GM12878 (cell line): ENCODE results near the gene WNK2. TPM values are rescaled to one million over a fixed set of nuclear protein-coding genes. Genes with fewer than 3 reads are reported as not detected.

Source experiments
- ATAC-seq: fragments of 200-7000 bp; cut with Tn5 transposase; 3 replicates; pipeline ENCODE4 v1.9.1; 2020; ENCODE audit warnings: mild to moderate bottlenecking, moderate library complexity
- BruUV-seq: library from RNA; stranded (reverse); fragments of 400-500 nt; replicated peaks from 2 replicates; lab custom pipeline; 2021; lab: Mats Ljungman, UMichigan
- CTCF ChIA-PET: fragments of 300-600 bp; sonication (Branson Sonifier 250); formaldehyde crosslinking; extraction: SDS; loops from one replicate; lab custom pipeline; 2021; ENCODE audit warnings: inconsistent platforms; lab: Yijun Ruan, JAX
- POLR2A ChIA-PET: fragments of 350-600 bp; formaldehyde crosslinking; extraction: SDS; loops from one replicate; lab custom pipeline; 2021; ENCODE audit warnings: inconsistent platforms; lab: Charles Lee
- RAD21 ChIA-PET: fragments of 300-600 bp; sonication (Branson Sonifier 250); formaldehyde crosslinking; loops from one replicate; lab custom pipeline; 2023; ENCODE audit warnings: antibody characterized with exemption; ENCODE audit not compliant: unreplicated experiment; lab: Charles Lee
- SMC1A ChIA-PET: fragments of 300-600 bp; sonication (Branson Sonifier 250); formaldehyde crosslinking; loops from one replicate; lab custom pipeline; 2023; ENCODE audit not compliant: unreplicated experiment, uncharacterized antibody; lab: Charles Lee
- DNase-seq: peaks from one replicate; pipeline ENCODE4 v3.0.0-alpha.2; 2011; ENCODE audit warnings: low read depth, low spot score
- FAIRE-seq: peaks from 3 replicates; lab custom pipeline; 2011; peaks lifted over from hg19 to GRCh38; lab: Jason Lieb, UNC
- H2AFZ ChIP-seq: 2 replicates; pipeline ENCODE4 v1.6.0; 2011; ENCODE audit warnings: low read depth, low read length, control low read depth; ENCODE audit not compliant: control insufficient read depth
- H3K27ac ChIP-seq: 2 replicates; pipeline ENCODE4 v1.5.1; 2011; ENCODE audit warnings: control low read depth; ENCODE audit not compliant: control insufficient read depth, insufficient read depth
- H3K27me3 ChIP-seq, 2 experiments: replicated peaks in 1 of 2; 2 replicates each; pipeline versions ENCODE4 v1.6.0 to v1.6.1; 2011; ENCODE audit warnings: low read length in 1 of 2; ENCODE audit not compliant: control insufficient read depth in 2 of 2, insufficient read depth in 2 of 2
- H3K36me3 ChIP-seq, 2 experiments: 2 replicates each; pipeline ENCODE4 v1.5.1; 2011; ENCODE audit warnings: low read length in 1 of 2; ENCODE audit not compliant: control insufficient read depth in 2 of 2, insufficient read depth in 2 of 2
- H3K4me1 ChIP-seq: 2 replicates; pipeline ENCODE4 v1.6.1; 2011; ENCODE audit warnings: mild to moderate bottlenecking, low read length, moderate library complexity, mixed read lengths; ENCODE audit not compliant: control insufficient read depth, insufficient read depth
- H3K4me2 ChIP-seq: 2 replicates; pipeline ENCODE4 v1.6.0; 2011; ENCODE audit warnings: control low read depth; ENCODE audit not compliant: control insufficient read depth, insufficient read depth
- H3K4me3 ChIP-seq: fragments of 200-600 bp; sonication (generic); 2 replicates; pipeline ENCODE4 v1.5.1; 2016
- H3K79me2 ChIP-seq: 2 replicates; pipeline ENCODE4 v1.6.0; 2011; ENCODE audit warnings: low read length; ENCODE audit not compliant: control insufficient read depth, insufficient read depth
- H3K9ac ChIP-seq: 2 replicates; pipeline ENCODE4 v1.8.0; 2011; ENCODE audit warnings: low read length, control low read depth, mixed read lengths; ENCODE audit not compliant: control insufficient read depth, insufficient read depth
- H3K9me3 ChIP-seq: replicated peaks from 3 replicates; pipeline ENCODE4 v1.5.1; 2011; ENCODE audit warnings: mild to moderate bottlenecking, low read length; ENCODE audit not compliant: control insufficient read depth, insufficient read depth
- H4K20me1 ChIP-seq: 2 replicates; pipeline ENCODE4 v1.6.0; 2011; ENCODE audit not compliant: control insufficient read depth, insufficient read depth
- E4F1 ChIP-seq: fragments of 450-650 bp; IDR thresholded peaks from 2 replicates; pipeline ENCODE4 v1.6.1; 2018; ENCODE audit warnings: borderline replicate concordance, mild to moderate bottlenecking; ENCODE audit not compliant: partially characterized antibody
- FOXM1 ChIP-seq: IDR thresholded peaks from 2 replicates; pipeline ENCODE4 v1.6.1; 2012; ENCODE audit warnings: low read depth, mild to moderate bottlenecking, inconsistent platforms, low read length, moderate library complexity
- HCFC1 ChIP-seq: fragments of 150-350 bp; IDR thresholded peaks from 2 replicates; pipeline ENCODE4 v1.6.1; 2014; ENCODE audit warnings: low read length
- HDAC2 ChIP-seq: fragments of 200-600 bp; sonication (generic); IDR thresholded peaks from 2 replicates; pipeline ENCODE4 v1.6.1; 2017
- MAX ChIP-seq: IDR thresholded peaks from 2 replicates; pipeline ENCODE4 v1.6.1; 2012; ENCODE audit warnings: low read depth, low read length, improper control_type of control experiment
- MTA2 ChIP-seq: fragments of 450-650 bp; IDR thresholded peaks from 2 replicates; pipeline ENCODE4 v1.6.1; 2016; ENCODE audit warnings: low read depth, mild to moderate bottlenecking, moderate library complexity
- MYB ChIP-seq: fragments of 150-350 bp; IDR thresholded peaks from 2 replicates; pipeline ENCODE4 v1.6.1; 2014; ENCODE audit warnings: mild to moderate bottlenecking, low read depth, low read length, borderline replicate concordance
- PAX8 ChIP-seq: fragments of 450-650 bp; IDR thresholded peaks from 2 replicates; pipeline ENCODE4 v1.6.1; 2017; ENCODE audit warnings: mild to moderate bottlenecking, moderate library complexity
- PKNOX1 ChIP-seq: fragments of 450-650 bp; IDR thresholded peaks from 2 replicates; pipeline ENCODE4 v1.6.1; 2016; ENCODE audit warnings: mild to moderate bottlenecking
- PML ChIP-seq: IDR thresholded peaks from 2 replicates; pipeline ENCODE4 v1.6.1; 2012; ENCODE audit warnings: low read length, inconsistent platforms
- PRDM15 ChIP-seq: fragments of 450-650 bp; formaldehyde crosslinking; IDR thresholded peaks from 2 replicates; pipeline ENCODE4 v1.4.0; 2020; ENCODE audit warnings: mild to moderate bottlenecking, moderate library complexity
- RELA ChIP-seq: fragments of 450-650 bp; IDR thresholded peaks from 2 replicates; pipeline ENCODE4 v1.8.0; 2014; ENCODE audit warnings: borderline replicate concordance; ENCODE audit not compliant: partially characterized antibody
- RFX5 ChIP-seq: IDR thresholded peaks from 2 replicates; pipeline ENCODE4 v1.6.1; 2011; ENCODE audit warnings: low read depth, low read length, improper control_type of control experiment
- STAT1 ChIP-seq: fragments of 450-650 bp; conservative IDR thresholded peaks from 2 replicates; pipeline ENCODE4 v1.6.1; 2014; ENCODE audit warnings: antibody characterized with exemption, mild to moderate bottlenecking
- WGBS: methylation state at CpG from one replicate; pipeline ENCODE4 v1.1.6; 2016; ENCODE audit warnings: low lambda C conversion rate; ENCODE audit not compliant: insufficient replicate concordance, insufficient coverage; ENCODE audit errors: missing lambda C conversion rate; 5-methylcytosine and 5-hydroxymethylcytosine counted together
- in situ Hi-C: fragments of 300-500 bp; cut with MboI; formaldehyde crosslinking; loops from 9 replicates; pipeline ENCODE4 v1.14.3; 2018; ENCODE audit warnings: mixed read lengths
- intact Hi-C: fragments of 100-400 bp; cut with micrococcal nuclease; formaldehyde crosslinking; loops from one replicate; pipeline ENCODE4 v1.14.2; 2022; ENCODE audit not compliant: unreplicated experiment
- polyA plus RNA-seq, 11 experiments: library from polyadenylated mRNA; depleted of rRNA in 4 of 11; unstranded in 6 of 11; stranded (reverse) in 5 of 11; fragments of >200 nt; fragmentation: Nextera tagmentation in 4 of 11; fragmentation: Illumina TruSeq in 1 of 11; extraction: Ambion mirVana in 4 of 11; extraction: Trizol in 1 of 11; gene quantifications; 1 replicate in 1 of 11; 2 replicates in 10 of 11; pipeline versions ENCODE4 v1.2.1 to v1.2.3, GENCODE V29; 2011 to 2016; ENCODE audit warnings: inconsistent platforms in 2 of 11, missing spikeins in 2 of 11, low read depth in 1 of 11
- total RNA-seq, 4 experiments: library from RNA; depleted of rRNA in 3 of 4; stranded (reverse); fragments of >200 nt in 3 of 4; fragmentation: Illumina TruSeq in 1 of 4; extraction: Trizol in 1 of 4; gene quantifications; 2 replicates each; pipeline versions ENCODE4 v1.2.1 to v1.2.3, GENCODE V29; 2013 to 2021
- TF ChIP-seq, protein P1 (sequence below): IDR thresholded peaks from 2 replicates; pipeline ENCODE4 v1.6.1; 2011; ENCODE audit warnings: low read depth, low read length, improper control_type of control experiment, borderline replicate concordance

WNK2 gene
- total and polyA plus RNA-seq, 10 of the 15 experiments (the other 5 are each of a cell fraction or from before 2014, with no cell fraction given), result 0.15 TPM; not detected in 9

DNA sequence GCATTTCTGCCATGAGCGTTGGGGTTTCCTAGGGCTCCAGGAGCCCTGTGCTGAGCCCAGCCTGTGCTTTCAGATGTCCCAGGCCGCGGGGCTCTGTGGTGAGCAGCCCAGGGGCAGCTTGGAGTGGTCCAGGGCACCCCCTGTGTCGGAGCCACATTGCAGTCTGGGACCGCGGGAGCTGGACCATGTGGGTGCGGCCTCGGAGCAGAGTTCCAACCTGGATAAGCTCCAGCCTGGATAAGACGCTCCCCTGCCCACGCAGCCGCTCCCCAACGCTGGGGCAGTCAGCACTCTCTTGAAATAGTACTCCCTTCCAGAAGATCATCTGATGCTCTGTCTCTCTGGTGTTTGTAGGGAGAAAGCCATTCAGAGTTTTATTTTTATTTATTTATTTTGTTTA lies 111.1 kb downstream of the WNK2 start (continued):
- TF ChIP-seq E4F1, result no peak

DNA sequence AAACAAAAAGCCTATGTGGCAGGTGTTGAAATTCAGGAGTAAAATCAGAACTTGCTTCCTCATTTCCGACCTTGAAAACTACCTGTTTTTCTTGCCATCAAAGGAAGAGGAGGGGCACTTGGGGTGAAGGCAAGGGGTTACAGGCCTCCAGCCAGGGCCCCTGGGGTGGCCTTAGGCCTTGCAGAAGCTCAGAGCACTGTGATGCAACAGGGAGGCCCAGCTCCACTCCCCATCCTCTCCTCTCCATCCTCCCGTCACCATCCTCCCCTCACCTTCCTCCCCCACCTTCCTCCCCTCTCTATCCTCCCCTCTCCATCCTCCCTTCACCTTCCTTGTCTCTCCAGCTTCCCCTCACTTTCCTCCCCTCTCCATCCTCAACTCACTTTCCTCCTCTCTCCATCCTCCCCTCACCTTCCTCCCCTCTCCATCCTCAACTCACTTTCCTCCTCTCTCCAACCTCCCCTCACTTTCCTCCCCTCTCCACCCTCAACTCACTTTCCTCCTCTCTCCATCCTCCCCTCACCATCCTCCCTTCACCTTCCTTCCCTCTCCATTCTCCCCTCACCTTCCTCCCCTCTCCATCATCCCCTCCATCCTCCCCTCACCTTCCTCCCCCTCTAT lies 111.6 kb downstream of the WNK2 start:
- WGBS, result 0% methylated on average over 2 of the region's 2 CpGs
- DNase-seq (no peak), ATAC-seq (no peak; the same call in 2 of the 3 replicates), FAIRE-seq (no peak)
- POLR2A ChIA-PET, result no interaction called here
- no peak overlapping the region for H3K4me3 ChIP-seq
- no peaks in the 10 kb centered on the region for H3K4me1 ChIP-seq
- H3K4me2 ChIP-seq, result no peak overlapping the region
- H3K36me3 ChIP-seq, result no peaks in the 10 kb centered on the region
- CTCF ChIA-PET, result no interaction called here
- intact Hi-C loops (no loop called here), in situ Hi-C loops (no loop called here)
- SMC1A ChIA-PET, result no interaction called here
- BruUV-seq, result no TSS peak
- H3K79me2 ChIP-seq, result no peaks in the 10 kb centered on the region
- no peaks in the 10 kb centered on the region for H3K9me3 ChIP-seq
- RAD21 ChIA-PET, result no interaction called here
- H4K20me1 ChIP-seq, result no peaks in the 10 kb centered on the region
- H2AFZ ChIP-seq, result no peak overlapping the region
- no peak overlapping the region for H3K9ac ChIP-seq
- no peak overlapping the region for H3K27ac ChIP-seq
- no peaks in the 10 kb centered on the region; a peak in 2 of 4 replicates for H3K27me3 ChIP-seq
- TF ChIP-seq PKNOX1 (no peak), PRDM15 (no peak), MTA2 (no peak), MYB (no peak), PAX8 (no peak), RELA (no peak), FOXM1 (no peak), PML (no peak), RFX5 (no peak), STAT1 (no peak), HDAC2 (no peak), MAX (no peak), HCFC1 (no peak)
- TF ChIP-seq, protein P1, sequence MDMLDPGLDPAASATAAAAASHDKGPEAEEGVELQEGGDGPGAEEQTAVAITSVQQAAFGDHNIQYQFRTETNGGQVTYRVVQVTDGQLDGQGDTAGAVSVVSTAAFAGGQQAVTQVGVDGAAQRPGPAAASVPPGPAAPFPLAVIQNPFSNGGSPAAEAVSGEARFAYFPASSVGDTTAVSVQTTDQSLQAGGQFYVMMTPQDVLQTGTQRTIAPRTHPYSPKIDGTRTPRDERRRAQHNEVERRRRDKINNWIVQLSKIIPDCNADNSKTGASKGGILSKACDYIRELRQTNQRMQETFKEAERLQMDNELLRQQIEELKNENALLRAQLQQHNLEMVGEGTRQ, result no peak
